A549 (cell line): ENCODE results near the gene PRR35.

Experiments
- CTCF ChIP-seq: fragments of >200 bp; sonication (Bioruptor Twin); formaldehyde crosslinking; IDR thresholded peaks from 3 replicates; pipeline ENCODE4 v1.5.1; 2016
- EHMT2 ChIP-seq: fragments of 200-600 bp; sonication (generic); IDR thresholded peaks from 2 replicates; pipeline ENCODE4 v1.6.1; 2016; ENCODE audit warnings: antibody characterized with exemption, low read depth, mild to moderate bottlenecking, moderate library complexity
- EP300 ChIP-seq, 2 experiments: fragments of >200 bp; sonication (Bioruptor Twin); formaldehyde crosslinking; IDR thresholded peaks; 2 replicates in 1 of 2; 3 replicates in 1 of 2; pipeline ENCODE4 v1.6.1; 2016 to 2017
- ESRRA ChIP-seq: fragments of 150-350 bp; IDR thresholded peaks from 2 replicates; pipeline ENCODE4 v1.6.1; 2014; ENCODE audit warnings: mild to moderate bottlenecking, low read length, borderline replicate concordance
- HDAC2 ChIP-seq: fragments of 200-600 bp; sonication (generic); IDR thresholded peaks from 2 replicates; pipeline ENCODE4 v1.6.1; 2016
- MAFK ChIP-seq: fragments of 450-650 bp; IDR thresholded peaks from 2 replicates; pipeline ENCODE4 v1.6.1; 2014; ENCODE audit not compliant: partially characterized antibody
- MAZ ChIP-seq: fragments of 150-350 bp; IDR thresholded peaks from 2 replicates; pipeline ENCODE4 v1.6.1; 2014; ENCODE audit warnings: antibody characterized with exemption, low read depth, low read length, borderline replicate concordance
- NFE2L2 ChIP-seq: fragments of 150-350 bp; conservative IDR thresholded peaks from 2 replicates; pipeline ENCODE4 v1.6.1; 2014; ENCODE audit warnings: low read length
- POLR2A ChIP-seq: IDR thresholded peaks from 2 replicates; pipeline ENCODE4 v1.6.1; 2012; ENCODE audit warnings: mild to moderate bottlenecking, low read length
- POLR2AphosphoS2 ChIP-seq: conservative IDR thresholded peaks from 2 replicates; pipeline ENCODE4 v1.6.1; 2012; ENCODE audit warnings: low read length, improper control_type of control experiment, inconsistent platforms
- TF ChIP-seq, protein P1 (sequence below): fragments of >200 bp; sonication (Bioruptor Twin); formaldehyde crosslinking; IDR thresholded peaks from 3 replicates; pipeline ENCODE4 v1.6.1; 2016

- TF ChIP-seq CTCF, result peak; percentile 54
- TF ChIP-seq POLR2AphosphoS2, result no peak
- no peak for TF ChIP-seq MAZ
- no peak for TF ChIP-seq POLR2A
- no peak for TF ChIP-seq HDAC2
- no peak for TF ChIP-seq EP300 (IDR thresholded peaks at IDR 0.05)
- TF ChIP-seq MAFK, result no peak
- TF ChIP-seq EHMT2, result no peak
- TF ChIP-seq ESRRA, result no peak
- no peak for TF ChIP-seq NFE2L2
- TF ChIP-seq, protein P1, sequence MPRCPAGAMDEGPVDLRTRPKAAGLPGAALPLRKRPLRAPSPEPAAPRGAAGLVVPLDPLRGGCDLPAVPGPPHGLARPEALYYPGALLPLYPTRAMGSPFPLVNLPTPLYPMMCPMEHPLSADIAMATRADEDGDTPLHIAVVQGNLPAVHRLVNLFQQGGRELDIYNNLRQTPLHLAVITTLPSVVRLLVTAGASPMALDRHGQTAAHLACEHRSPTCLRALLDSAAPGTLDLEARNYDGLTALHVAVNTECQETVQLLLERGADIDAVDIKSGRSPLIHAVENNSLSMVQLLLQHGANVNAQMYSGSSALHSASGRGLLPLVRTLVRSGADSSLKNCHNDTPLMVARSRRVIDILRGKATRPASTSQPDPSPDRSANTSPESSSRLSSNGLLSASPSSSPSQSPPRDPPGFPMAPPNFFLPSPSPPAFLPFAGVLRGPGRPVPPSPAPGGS, result no peak
Observed at GRCh38 chr16:546909-547770, 13.1 kb upstream of the PRR35 start.
